ENCODE measurements around the gene TPD52L2.

Gene TPD52L2

DNA sequence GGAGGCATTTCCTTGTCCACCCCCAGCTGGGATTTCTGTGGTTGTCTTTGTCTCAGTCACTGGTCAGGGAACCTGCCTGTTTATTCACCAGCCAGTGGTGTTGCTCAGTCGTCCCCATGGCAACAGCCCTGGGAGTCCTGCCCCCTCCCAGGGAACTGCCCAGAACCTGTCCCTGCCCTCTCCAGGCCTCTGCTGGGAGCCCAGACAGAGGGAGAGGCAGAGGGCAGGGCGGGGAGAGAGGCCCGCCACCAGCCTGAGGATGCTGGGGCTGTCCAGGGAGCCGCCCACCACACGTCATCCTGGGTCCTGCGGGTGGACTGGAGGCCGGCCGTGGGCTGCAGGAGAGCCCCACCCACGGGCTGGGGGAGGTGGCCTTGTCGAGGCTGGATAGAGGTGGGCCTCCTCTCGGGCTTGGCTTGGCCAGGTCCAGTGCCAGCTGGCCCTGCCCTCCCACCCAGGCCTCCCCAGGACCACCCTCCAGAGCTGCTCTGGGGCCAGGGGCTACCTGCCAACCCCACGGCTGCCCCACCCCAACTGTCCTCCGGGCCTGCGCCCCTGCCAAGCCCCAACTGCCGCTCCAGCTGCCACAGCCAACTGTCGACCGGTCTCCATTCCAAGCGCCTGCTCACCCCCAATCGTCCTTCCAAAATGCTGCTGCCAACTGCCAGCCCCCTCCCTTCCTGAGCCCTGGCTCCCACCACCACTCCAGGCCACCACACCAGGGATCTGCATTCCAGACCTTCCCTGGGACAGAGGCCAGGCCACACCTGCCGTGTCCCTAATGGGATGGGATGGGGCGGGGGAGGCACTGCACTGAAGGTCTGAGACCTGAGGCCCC lies 29.8 kb upstream of the TPD52L2 start:
- H3K27me3 ChIP-seq (ENCODE audit: control insufficient read depth in 1 of 2, insufficient read depth in 2 of 2, low read length in 2 of 2), result peaks cover 9 to 20% of the 10 kb centered on the region in 2 donors
- peak overlapping the region; percentile 3 for H3K27ac ChIP-seq (ENCODE audit: low read depth, low read length)
- peaks cover 0 to 14% of the 10 kb centered on the region in 2 donors for H3K4me1 ChIP-seq (ENCODE audit: control insufficient read depth in 1 of 2, insufficient read depth in 2 of 2, low read length in 2 of 2)
- no peak overlapping the region for H3K4me3 ChIP-seq (ENCODE audit: low read depth in 1 of 2, low read length in 2 of 2)
- no peaks in the 10 kb centered on the region for H3K36me3 ChIP-seq (ENCODE audit: control insufficient read depth in 1 of 2, insufficient read depth in 2 of 2, low read length in 2 of 2)
- no peak overlapping the region for H3K9ac ChIP-seq (ENCODE audit: low read depth in 1 of 2, low read length in 2 of 2)
- H3K9me3 ChIP-seq (ENCODE audit: control insufficient read depth in 1 of 2, low read length in 2 of 2), result no peaks in the 10 kb centered on the region

DNA sequence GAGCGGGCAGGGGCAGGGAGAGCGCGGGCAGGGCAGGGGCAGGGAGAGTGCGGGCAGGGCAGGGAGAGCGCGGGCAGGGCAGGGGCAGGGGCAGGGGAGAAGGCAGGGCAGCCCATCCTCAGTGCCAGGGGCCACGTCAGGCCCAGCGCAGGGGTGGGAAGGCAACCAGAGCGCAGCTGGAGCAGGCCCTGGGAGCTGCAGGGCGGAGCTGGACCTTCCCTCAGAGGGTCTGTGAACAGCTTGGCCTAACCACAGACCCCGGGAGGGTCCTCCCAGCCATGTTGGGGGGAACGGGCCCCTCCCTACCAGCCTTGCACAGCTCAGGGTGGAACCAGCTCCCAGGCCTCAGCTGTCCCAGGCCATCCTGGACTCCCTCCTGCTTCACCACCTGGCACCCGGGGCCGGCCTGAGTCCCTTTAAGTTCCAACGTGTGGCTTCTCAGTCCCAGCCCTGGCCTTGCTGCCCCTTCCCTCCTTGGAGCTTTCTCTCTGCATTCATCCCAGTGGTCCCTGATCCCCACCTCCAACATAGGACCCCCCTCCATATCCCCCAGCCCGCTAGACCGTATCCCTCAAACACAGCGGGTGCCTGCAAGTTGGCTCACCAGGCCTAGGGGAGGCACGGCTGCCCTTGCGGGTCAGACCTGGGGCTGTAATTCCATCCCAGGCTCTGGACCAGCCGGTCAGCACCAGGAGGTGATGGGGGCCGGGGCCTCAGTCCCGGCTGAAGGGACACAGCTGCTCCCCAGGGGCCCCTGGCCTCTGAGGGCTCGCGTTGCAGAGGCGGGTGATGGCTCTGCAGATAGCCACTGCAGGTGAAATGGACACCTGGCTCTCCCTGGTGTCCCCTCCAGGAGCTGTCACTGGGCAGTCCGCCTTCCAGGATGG lies 28.4 kb upstream of the TPD52L2 start:
- no peaks in the 10 kb centered on the region for H3K36me3 ChIP-seq (ENCODE audit: control insufficient read depth in 1 of 2, insufficient read depth in 2 of 2, low read length in 2 of 2)
- H3K9me3 ChIP-seq (ENCODE audit: control insufficient read depth in 1 of 2, low read length in 2 of 2), result no peaks in the 10 kb centered on the region
- no peak overlapping the region for H3K4me3 ChIP-seq (ENCODE audit: low read depth in 1 of 2, low read length in 2 of 2)
- H3K27ac ChIP-seq (ENCODE audit: low read depth, low read length), result no peak overlapping the region
- H3K9ac ChIP-seq (ENCODE audit: low read depth in 1 of 2, low read length in 2 of 2), result no peak overlapping the region
- H3K27me3 ChIP-seq (ENCODE audit: control insufficient read depth in 1 of 2, insufficient read depth in 2 of 2, low read length in 2 of 2), result peaks cover 9 to 20% of the 10 kb centered on the region in 2 donors
- peaks cover 0 to 14% of the 10 kb centered on the region in 2 donors for H3K4me1 ChIP-seq (ENCODE audit: control insufficient read depth in 1 of 2, insufficient read depth in 2 of 2, low read length in 2 of 2)

- H3K27ac ChIP-seq (ENCODE audit: low read depth, low read length), result no peak overlapping the region
- H3K9ac ChIP-seq (ENCODE audit: low read depth in 1 of 2, low read length in 2 of 2), result no peak overlapping the region
- H3K9me3 ChIP-seq (ENCODE audit: control insufficient read depth in 1 of 2, low read length in 2 of 2), result no peaks in the 10 kb centered on the region
- no peak overlapping the region for H3K4me3 ChIP-seq (ENCODE audit: low read depth in 1 of 2, low read length in 2 of 2)
- H3K36me3 ChIP-seq (ENCODE audit: control insufficient read depth in 1 of 2, insufficient read depth in 2 of 2, low read length in 2 of 2), result no peaks in the 10 kb centered on the region
- peaks cover 0 to 14% of the 10 kb centered on the region in 2 donors for H3K4me1 ChIP-seq (ENCODE audit: control insufficient read depth in 1 of 2, insufficient read depth in 2 of 2, low read length in 2 of 2)
- H3K27me3 ChIP-seq (ENCODE audit: control insufficient read depth in 1 of 2, insufficient read depth in 2 of 2, low read length in 2 of 2), result peaks cover 9 to 21% of the 10 kb centered on the region in 2 donors
Observed at GRCh38 chr20:63837479-63837878, 27.6 kb upstream of the TPD52L2 start.

DNA sequence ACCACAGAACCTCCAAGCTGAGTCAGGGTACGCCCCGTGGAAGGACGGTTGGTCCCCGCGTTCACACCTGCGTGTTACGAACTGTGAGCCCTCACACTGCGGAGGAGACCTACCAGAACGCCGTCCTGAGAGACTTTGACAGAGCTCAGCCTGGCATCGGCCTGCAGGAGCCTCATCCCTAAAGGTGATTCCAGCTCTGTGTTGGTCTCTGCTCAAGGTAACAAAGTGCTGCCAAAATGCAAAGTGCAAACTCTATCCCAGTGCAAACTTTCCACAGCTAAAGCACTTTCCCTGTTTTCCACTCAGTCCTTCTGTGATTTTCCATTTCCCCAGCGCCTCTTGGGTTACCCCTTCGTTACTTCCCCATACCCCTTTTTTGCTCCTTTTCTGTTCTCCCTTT lies 25.4 kb upstream of the TPD52L2 start:
- H3K4me3 ChIP-seq (ENCODE audit: low read depth in 1 of 2, low read length in 2 of 2), result no peak overlapping the region
- peaks cover 0 to 1% of the 10 kb centered on the region in 2 donors for H3K4me1 ChIP-seq (ENCODE audit: control insufficient read depth in 1 of 2, insufficient read depth in 2 of 2, low read length in 2 of 2)
- H3K27me3 ChIP-seq (ENCODE audit: control insufficient read depth in 1 of 2, insufficient read depth in 2 of 2, low read length in 2 of 2), result peaks cover 10 to 15% of the 10 kb centered on the region in 2 donors
- H3K9ac ChIP-seq (ENCODE audit: low read depth in 1 of 2, low read length in 2 of 2), result no peak overlapping the region
- H3K27ac ChIP-seq (ENCODE audit: low read depth, low read length), result no peak overlapping the region
- no peaks in the 10 kb centered on the region for H3K36me3 ChIP-seq (ENCODE audit: control insufficient read depth in 1 of 2, insufficient read depth in 2 of 2, low read length in 2 of 2)
- H3K9me3 ChIP-seq (ENCODE audit: control insufficient read depth in 1 of 2, low read length in 2 of 2), result no peaks in the 10 kb centered on the region

GRCh38 chr20:63840405-63840828 lies 24.7 kb upstream of the TPD52L2 start:
- H3K4me3 ChIP-seq (ENCODE audit: low read depth in 1 of 2, low read length in 2 of 2), result no peak overlapping the region
- no peak overlapping the region for H3K9ac ChIP-seq (ENCODE audit: low read depth in 1 of 2, low read length in 2 of 2)
- peaks cover 15 to 19% of the 10 kb centered on the region in 2 donors for H3K27me3 ChIP-seq (ENCODE audit: control insufficient read depth in 1 of 2, insufficient read depth in 2 of 2, low read length in 2 of 2)
- no peaks in the 10 kb centered on the region for H3K9me3 ChIP-seq (ENCODE audit: control insufficient read depth in 1 of 2, low read length in 2 of 2)
- H3K36me3 ChIP-seq (ENCODE audit: control insufficient read depth in 1 of 2, insufficient read depth in 2 of 2, low read length in 2 of 2), result no peaks in the 10 kb centered on the region
- H3K27ac ChIP-seq (ENCODE audit: low read depth, low read length), result no peak overlapping the region
- H3K4me1 ChIP-seq (ENCODE audit: control insufficient read depth in 1 of 2, insufficient read depth in 2 of 2, low read length in 2 of 2), result no peaks in the 10 kb centered on the region

DNA sequence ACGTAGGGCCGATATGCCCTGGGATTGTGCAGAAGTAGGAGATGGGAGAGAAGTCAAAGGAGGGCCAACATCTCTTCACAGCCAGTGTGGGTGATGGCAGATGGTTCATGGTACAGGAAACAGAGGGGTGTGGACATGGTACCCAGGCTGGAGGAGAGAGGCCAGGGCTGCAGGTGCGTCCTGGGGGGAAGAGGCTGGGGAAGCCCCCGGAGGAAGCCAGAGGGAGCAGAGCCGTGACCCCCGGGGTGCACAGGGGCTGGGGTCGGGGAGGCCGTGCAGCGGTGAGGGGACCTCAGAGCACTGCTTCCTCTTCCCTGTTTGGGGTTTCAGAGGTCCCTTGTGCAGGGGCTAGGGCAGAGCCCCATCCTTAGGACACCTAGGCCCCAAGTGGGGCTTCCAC lies 22.8 kb upstream of the TPD52L2 start:
- Histone ChIP-seq H3K4me1 (ENCODE audit: control insufficient read depth in 1 of 2, insufficient read depth in 2 of 2, low read length in 2 of 2) (peaks cover 0 to 3% of the 10 kb centered on the region in 2 donors), H3K9me3 (ENCODE audit: control insufficient read depth in 1 of 2, low read length in 2 of 2) (no peaks in the 10 kb centered on the region), H3K27me3 (ENCODE audit: control insufficient read depth in 1 of 2, insufficient read depth in 2 of 2, low read length in 2 of 2) (peaks cover 25 to 31% of the 10 kb centered on the region in 2 donors), H3K36me3 (ENCODE audit: control insufficient read depth in 1 of 2, insufficient read depth in 2 of 2, low read length in 2 of 2) (no peaks in the 10 kb centered on the region), H3K27ac (ENCODE audit: low read depth, low read length) (no peak overlapping the region), H3K4me3 (ENCODE audit: low read depth in 1 of 2, low read length in 2 of 2) (no peak overlapping the region), H3K9ac (ENCODE audit: low read depth in 1 of 2, low read length in 2 of 2) (no peak overlapping the region)

GRCh38 chr20:63843222-63843621 lies 21.8 kb upstream of the TPD52L2 start:
- H3K4me3 ChIP-seq (ENCODE audit: low read depth in 1 of 2, low read length in 2 of 2), result no peak overlapping the region
- no peak overlapping the region for H3K27ac ChIP-seq (ENCODE audit: low read depth, low read length)
- H3K9me3 ChIP-seq (ENCODE audit: control insufficient read depth in 1 of 2, low read length in 2 of 2), result no peaks in the 10 kb centered on the region
- H3K9ac ChIP-seq (ENCODE audit: low read depth in 1 of 2, low read length in 2 of 2), result no peak overlapping the region
- no peaks in the 10 kb centered on the region for H3K36me3 ChIP-seq (ENCODE audit: control insufficient read depth in 1 of 2, insufficient read depth in 2 of 2, low read length in 2 of 2)
- peaks cover 27 to 32% of the 10 kb centered on the region in 2 donors for H3K27me3 ChIP-seq (ENCODE audit: control insufficient read depth in 1 of 2, insufficient read depth in 2 of 2, low read length in 2 of 2)
- H3K4me1 ChIP-seq (ENCODE audit: control insufficient read depth in 1 of 2, insufficient read depth in 2 of 2, low read length in 2 of 2), result peaks cover 0 to 6% of the 10 kb centered on the region in 2 donors

DNA sequence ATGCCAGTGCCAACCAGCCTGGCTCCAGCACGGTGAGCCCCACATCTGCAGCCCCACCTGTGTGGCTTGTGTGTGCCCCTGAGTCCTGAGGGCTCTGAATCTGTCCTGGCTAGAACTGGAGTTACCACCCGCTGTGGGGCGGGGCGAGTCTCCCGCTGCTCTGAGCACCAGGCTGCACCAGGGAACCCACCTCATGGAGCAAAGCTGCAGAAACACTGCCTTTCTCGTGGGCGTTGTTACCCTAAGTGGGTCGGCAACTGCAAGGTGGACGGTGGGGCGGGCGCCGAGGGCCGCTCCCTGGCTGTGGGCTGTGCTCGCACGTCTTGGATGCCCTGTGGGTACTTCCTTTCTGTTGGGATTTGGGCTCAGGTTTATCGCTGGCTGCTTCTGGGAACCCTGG lies 21.3 kb upstream of the TPD52L2 start:
- H3K9ac ChIP-seq (ENCODE audit: low read depth in 1 of 2, low read length in 2 of 2), result no peak overlapping the region
- H3K4me3 ChIP-seq (ENCODE audit: low read depth in 1 of 2, low read length in 2 of 2), result no peak overlapping the region
- peaks cover 0 to 6% of the 10 kb centered on the region in 2 donors for H3K4me1 ChIP-seq (ENCODE audit: control insufficient read depth in 1 of 2, insufficient read depth in 2 of 2, low read length in 2 of 2)
- no peaks in the 10 kb centered on the region for H3K36me3 ChIP-seq (ENCODE audit: control insufficient read depth in 1 of 2, insufficient read depth in 2 of 2, low read length in 2 of 2)
- no peak overlapping the region for H3K27ac ChIP-seq (ENCODE audit: low read depth, low read length)
- no peaks in the 10 kb centered on the region for H3K9me3 ChIP-seq (ENCODE audit: control insufficient read depth in 1 of 2, low read length in 2 of 2)
- peaks cover 27 to 32% of the 10 kb centered on the region in 2 donors for H3K27me3 ChIP-seq (ENCODE audit: control insufficient read depth in 1 of 2, insufficient read depth in 2 of 2, low read length in 2 of 2)

GRCh38 chr20:63844511-63844991 lies 20.5 kb upstream of the TPD52L2 start:
- Histone ChIP-seq H3K27me3 (ENCODE audit: control insufficient read depth in 1 of 2, insufficient read depth in 2 of 2, low read length in 2 of 2) (peaks cover 27 to 32% of the 10 kb centered on the region in 2 donors), H3K9me3 (ENCODE audit: control insufficient read depth in 1 of 2, low read length in 2 of 2) (no peaks in the 10 kb centered on the region), H3K4me3 (ENCODE audit: low read depth in 1 of 2, low read length in 2 of 2) (no peak overlapping the region), H3K4me1 (ENCODE audit: control insufficient read depth in 1 of 2, insufficient read depth in 2 of 2, low read length in 2 of 2) (peaks cover 0 to 6% of the 10 kb centered on the region in 2 donors), H3K36me3 (ENCODE audit: control insufficient read depth in 1 of 2, insufficient read depth in 2 of 2, low read length in 2 of 2) (no peaks in the 10 kb centered on the region), H3K27ac (ENCODE audit: low read depth, low read length) (no peak overlapping the region), H3K9ac (ENCODE audit: low read depth in 1 of 2, low read length in 2 of 2) (no peak overlapping the region)
